Right forelimb (tissue), 1 donor: ENCODE data around the gene DNAH10.

Source experiments
- DNase-seq: peaks from one replicate; pipeline ENCODE4 v3.0.0-alpha.2; 2018

DNAH10 gene

DNA sequence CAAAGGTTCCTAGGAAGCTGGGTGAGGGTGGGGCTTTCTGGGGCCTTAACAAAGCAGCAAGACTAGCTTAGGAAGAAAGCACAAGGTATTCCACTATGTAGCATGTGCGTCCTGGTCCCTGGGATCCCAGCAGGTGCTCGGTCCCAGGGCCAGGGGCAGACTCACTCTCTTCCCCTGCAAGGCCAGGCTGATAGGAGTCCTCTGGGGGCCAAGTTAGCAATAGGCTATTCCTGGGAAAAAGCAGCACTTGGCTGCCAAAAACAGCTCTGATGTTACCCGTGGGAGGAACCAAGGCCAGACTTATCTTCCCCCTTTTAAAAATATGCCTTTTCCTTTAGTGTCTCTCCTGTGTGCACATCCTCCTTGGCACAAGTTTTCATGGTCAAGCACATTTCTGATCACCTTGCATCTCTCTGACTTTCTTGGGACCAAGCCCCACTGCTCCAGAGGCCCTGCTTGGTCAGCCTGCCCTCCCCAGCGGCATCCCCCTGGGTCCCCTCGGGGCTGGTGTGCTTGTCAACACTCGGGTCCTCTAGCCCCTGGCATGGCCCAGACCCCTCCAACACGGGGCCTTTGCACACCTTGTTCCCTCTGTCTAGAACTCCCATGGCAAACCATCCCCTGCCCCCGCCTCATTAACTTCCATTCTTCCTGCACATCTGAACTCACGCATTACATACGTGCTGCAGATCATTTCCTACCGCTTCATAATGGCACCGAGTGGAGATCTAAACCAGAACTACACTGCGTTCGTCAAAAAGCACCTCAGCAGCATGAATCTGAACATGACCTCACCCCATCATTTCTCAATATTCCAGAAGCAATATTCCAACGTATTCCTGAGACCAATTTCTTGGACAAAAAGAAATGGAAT is 188.6 kb downstream of the DNAH10 start:
- no peak for DNase-seq

GRCh38 chr12:123951467-123951866 is 189.4 kb downstream of the DNAH10 start:
- no peak for DNase-seq

- DNase-seq: no peak
These were observed 189.9 kb downstream of the DNAH10 start for GRCh38 chr12:123952037-123952436.

DNA sequence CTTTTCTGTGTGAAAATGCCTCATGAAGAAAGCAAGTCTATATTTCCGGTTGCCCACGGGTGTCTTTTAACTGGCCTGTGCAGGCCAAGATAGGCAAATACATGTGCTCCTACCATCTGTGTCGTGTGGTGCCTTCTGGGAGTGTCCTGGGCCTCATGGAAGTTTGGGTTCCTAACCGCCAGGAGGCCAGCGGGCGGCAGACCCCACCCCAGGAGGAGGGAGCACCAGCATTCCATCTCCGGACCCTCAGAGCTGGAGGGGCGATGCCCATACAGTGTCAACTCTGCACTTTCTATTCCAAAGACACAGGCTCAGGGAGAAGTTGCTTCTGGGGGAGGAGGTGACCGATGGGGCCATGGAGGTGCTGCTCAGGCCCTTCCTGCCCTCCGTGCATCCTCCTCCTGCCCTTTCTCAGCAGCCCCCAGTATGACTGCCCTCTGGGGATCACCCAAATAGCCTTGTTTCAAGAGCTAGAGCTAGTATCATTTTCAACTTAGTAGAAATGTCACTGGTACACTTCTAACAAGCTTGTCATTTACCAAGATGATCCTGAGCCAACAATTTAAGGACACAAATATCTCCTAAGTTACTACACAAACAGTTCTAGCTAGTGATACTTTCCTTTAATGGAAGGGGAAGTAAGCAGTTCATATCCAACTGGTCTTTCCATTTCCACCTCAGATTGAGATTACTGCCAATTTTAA is 192.7 kb downstream of the DNAH10 start:
- no peak for DNase-seq

DNA sequence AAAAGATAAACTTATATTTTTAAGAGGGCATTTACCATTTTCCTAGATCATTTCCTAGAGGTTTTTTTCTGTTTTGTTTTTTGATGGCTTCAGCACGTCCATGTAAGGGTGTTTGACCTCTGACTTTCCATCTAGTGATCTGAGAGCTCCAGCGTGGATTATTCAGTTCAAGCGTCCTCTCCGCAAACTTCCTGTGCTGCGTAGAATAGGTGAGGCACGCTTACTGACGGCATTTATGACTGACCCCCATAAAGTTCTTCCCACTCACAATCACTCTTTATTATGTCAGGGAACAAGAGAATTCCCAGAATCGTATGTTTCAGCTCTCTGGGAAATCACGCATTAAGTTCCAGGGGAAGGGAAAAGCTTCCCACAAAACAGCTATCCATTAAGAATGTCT is 194.1 kb downstream of the DNAH10 start:
- no peak for DNase-seq

- no peak for DNase-seq
These were observed 195.1 kb downstream of the DNAH10 start for GRCh38 chr12:123957196-123957595.

DNA sequence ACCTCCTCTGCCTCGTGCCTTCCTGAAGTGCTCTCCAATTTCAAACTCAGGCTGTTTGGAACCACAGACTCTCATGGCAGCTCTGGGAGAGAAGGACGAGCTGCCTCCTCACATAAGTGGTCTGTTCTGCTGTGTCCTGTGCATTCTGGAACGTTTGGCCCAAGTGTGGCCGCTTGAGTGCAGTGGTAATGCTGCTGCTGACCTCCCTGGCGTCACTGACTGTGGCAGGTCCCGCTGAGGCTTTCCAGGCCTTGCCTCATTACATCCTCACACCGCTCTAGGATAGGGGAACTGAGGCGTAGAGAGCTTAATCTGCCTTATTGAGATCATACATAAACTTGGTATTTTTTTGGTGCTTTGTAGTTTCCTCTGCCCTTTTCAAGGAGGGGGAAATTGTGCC is 196.4 kb downstream of the DNAH10 start:
- DNase-seq: no peak

DNA sequence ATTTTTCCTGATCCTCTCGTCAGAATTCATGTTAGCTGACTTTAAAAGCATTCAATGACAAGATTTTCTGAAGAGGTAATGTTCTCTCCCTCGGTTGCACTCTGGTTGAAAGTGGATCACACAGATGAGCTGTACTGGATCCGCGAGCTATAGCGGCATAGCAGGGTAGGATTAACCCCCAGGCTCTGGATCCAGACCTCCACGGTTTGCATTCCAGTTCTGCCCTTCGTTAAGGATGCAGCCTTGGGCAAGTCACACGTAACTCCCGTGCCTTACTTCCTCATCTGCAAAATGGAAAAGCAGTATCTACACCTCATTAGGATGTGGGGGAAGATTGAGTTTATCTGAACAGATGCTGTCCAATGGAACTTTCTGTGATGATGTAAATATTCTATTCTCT is 196.8 kb downstream of the DNAH10 start:
- no peak for DNase-seq

DNA sequence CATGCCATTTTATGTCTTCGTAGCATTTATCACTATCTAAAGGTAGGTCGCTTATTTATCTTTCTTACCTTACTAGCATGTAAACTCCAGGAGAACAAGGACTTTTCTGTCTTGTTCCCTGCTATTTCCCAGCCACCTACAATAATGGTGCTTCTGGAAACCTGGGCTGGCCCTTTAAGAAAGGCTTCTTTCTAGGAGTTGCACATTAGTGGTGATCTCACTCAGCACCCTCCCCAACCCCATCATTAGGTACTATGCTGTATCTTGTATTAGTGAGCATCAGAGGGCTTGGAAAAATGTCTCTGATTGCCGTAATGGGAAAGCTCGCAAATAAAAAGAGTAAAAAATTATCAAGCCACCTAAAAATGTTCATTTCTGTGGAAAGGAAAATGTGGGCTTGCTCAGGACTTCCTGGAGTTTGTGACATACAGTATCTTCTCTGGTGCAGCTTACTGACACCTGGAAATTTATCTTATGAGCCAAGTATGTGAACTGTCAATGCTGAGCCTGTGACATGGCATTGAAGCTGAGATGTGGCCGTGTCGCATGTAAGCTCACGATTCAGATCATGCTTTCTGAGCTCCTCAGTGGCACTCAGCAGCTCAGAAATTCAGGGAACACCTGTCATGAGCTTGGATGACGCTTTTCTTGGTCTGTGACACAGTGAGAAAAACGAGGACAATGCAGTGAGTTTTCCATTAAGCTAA is 198.1 kb downstream of the DNAH10 start:
- DNase-seq: no peak

DNA sequence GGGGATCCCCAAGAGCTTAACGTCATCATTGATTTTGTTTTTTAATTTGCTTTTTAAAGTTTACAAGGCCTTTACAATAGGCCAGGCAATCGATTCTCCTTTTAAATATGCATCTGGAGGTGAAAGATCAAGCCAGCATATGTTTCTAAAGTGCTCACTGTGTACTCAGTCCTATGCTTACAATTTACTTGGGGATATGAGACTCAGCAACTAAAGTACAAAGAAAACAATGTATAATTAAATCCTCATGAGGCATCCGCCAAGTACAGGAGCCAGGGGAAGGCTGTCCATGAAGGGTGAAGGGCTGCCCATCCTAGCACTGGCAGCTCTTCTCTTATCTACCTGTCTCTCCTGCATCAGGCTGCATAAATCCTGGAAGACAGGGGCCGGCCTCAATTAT is 198.8 kb downstream of the DNAH10 start:
- no peak for DNase-seq

GRCh38 chr12:123961585-123962345 is 199.7 kb downstream of the DNAH10 start:
- DNase-seq: no peak

GRCh38 chr12:123962513-123962912 is 200.4 kb downstream of the DNAH10 start:
- DNase-seq: no peak

- no peak for DNase-seq
These were observed 201.7 kb downstream of the DNAH10 start for GRCh38 chr12:123963821-123964220.

GRCh38 chr12:123965382-123965781 is 203.3 kb downstream of the DNAH10 start:
- DNase-seq: no peak

GRCh38 chr12:123966596-123966995 is 204.5 kb downstream of the DNAH10 start:
- DNase-seq: no peak

DNA sequence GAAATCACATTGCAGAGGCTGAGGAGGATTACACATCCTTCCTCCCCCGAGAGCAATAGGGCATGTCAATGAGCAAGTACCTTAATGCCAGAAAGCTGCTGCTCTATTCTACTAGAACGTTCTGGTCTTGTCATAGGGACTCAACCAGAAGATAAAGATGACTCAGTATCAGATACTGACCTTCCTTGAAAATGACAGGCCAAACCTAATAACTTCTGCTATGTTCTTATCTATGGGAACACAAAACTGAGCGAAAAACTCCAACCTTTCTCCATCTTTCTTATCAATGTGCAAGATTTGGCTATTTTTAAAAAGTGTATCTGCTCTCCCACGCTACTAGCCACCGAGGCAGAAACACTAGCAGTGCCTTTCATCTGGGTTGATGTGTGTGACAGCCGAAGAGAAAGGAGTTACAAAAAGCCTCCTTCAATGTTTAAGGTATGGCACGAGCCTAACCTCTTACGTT is 205.1 kb downstream of the DNAH10 start:
- DNase-seq: no peak

DNA sequence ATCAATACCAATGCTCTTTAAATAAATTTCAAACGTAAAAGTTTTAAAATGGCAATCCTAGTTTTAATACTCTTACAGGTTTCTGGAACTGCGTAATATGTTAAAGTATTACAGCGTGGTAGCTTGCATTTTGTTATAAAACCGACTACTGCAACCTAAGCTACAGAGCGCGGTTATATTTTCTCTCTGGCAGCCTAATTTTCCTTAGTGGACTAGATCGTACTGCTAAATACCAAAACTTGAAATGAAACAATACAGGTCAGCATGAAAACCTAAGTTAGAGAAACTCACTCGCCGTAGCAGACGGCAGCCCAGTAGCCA is 209.3 kb downstream of the DNAH10 start:
- no peak for DNase-seq

DNA sequence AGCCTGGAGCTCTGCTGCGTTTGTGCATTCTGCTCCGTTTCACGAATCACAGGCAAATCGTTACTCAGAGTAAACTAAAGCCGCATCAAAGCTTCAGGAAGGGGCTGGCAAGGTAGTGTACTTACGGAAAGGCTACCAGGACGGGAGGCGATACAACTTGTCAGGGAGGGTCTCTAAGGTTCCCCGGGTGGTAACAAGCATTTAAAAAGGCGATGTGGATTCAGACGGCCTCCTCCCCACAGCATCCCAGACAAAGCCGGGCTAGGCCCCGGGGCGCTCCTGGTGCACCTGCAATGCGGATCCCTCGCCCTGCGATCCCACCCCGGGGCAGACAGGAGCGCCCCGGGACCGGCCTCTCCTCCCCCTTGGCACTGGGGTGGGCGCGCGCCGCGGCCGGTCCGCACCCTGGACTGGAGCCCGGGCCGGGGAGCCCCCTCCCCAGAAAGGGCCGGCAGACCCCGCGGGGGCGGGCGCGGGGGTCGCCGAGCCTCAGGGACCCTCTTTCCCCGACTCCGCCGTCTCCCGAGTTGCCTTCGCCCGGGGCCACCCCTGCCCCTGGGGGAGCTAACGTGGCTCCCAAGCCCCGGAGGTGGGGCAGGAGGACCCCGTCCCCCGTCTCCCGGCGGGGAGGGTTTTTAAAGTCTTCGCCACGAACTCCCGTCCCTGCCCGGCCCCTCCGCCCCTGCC is 209.8 kb downstream of the DNAH10 start:
- peak; percentile 54 for DNase-seq

- peak; percentile 96 for DNase-seq
These were observed 210.6 kb downstream of the DNAH10 start, which contains the start of the genes CCDC92 and ZNF664 for GRCh38 chr12:123972457-123973401. Gene CCDC92 (minus strand): TSS chr12:123972831. CDS start chr12:123944305, 28,526 bp downstream. Gene ZNF664 (plus strand): TSS chr12:123973215. CDS start chr12:124012145, 38,930 bp downstream.

DNA sequence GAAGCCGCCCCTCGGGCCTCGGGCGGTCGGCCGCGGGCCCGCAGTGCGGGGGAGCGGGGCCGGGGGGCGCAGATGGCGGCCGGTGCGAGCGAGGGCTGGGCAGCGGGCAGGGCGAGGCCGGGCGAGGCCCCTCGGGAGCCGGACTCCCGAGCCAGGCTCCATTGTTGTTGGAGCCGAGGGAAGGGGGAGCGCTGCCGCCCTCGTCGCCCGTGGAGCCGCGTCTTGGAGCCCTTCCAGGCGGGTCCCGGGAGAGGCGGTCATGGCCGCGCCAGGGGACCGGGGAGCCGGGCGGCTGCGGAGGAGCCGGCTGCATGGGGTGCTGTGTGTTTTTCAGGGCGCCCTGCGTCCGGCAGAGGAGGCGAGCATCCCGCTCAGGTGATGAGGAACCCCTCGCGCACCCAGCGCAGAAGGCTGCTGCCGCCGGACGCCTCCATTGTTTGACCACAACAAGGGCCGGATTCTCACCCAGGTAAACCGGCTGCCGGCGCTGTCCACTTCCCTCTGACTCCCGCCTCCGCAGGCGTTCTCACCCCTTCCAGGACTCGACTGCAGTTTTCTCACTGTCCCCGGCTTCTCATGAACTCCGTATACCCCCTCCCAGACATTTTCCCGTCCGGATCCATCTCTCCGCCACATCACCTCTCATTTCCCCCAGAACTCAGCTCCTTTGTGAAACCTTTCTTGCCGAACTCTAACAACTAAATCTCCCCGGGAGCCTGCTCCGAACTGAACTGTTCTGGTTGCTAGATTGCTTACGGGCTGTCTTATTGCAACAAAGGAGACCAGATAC is 211.6 kb downstream of the DNAH10 start:
- peak; percentile 62 for DNase-seq
